Activated CD4-positive, alpha-beta T cell treated with anti-CD3 and anti-CD28 coated beads for 24 hours (primary cell): ENCODE data around the gene KRTAP5-2.

Experiments
- DNase-seq, 2 donors: peaks; one replicate each; pipeline ENCODE4 v3.0.0-alpha.2; 2020; ENCODE audit warnings: low read depth in 2 of 2

KRTAP5-2 gene

GRCh38 chr11:1556278-1556902 is 41.7 kb downstream of the KRTAP5-2 start:
- DNase-seq, result no peak

DNA sequence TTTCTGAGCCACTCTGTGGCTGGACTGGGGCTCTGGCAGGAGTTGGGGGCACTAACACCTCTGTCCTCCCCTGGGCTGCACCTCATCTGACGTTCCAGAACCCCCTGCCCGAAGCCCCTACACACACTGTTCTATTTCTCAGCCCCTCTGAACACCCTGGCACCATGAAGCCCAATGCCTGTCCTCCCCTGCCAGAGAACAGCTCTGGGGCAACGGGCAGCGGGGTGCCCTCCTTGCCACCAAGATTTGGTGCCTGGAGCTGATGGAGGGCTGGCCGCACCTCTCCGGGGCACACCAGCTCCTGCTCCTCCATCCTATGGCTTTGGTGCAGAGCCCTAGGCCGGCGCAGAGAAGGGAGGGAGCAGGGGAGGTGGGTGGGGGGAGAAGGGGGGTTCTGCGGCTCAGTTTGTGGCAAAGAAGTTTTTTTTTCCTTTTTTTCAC is 42.4 kb downstream of the KRTAP5-2 start:
- no peak for DNase-seq

DNA sequence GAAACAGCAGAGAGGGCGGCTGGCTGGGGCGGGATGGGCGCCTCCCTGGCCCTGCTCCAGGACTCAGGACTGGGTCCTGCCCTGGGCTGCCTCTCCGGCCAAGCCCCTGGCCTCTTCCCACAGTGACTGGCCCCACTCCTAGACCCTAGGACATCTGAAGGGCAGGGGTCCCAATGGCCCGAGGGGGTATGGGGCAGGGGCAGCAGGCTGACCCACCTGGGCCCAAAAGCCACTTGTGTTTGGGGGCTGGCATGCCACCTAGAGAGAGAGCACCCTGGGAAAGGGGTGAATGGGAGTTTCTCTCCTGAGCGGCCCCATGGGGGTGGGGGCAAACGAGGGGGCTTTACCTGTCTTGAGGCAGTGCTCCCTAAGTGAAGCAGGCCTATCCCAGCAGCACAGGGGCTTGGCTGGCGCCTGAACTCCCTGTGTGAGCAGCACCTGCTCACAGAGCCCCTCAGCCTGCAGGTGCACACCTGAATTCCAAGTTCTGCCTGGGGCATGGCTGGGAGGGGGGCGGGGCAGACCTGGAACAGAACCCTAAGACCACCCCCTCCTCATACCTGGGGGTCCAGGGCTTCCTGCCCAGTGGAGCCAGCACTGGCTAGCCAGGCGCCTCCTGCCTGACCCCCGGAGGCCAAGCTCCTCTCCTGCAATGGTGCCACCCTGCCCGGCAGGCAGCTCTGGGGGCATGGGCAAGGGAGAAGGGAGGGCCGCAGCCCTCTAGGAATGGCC is 42.9 kb downstream of the KRTAP5-2 start:
- DNase-seq, result no peak

- no peak for DNase-seq
These were observed 44.1 kb downstream of the KRTAP5-2 start for GRCh38 chr11:1553808-1554594.

- DNase-seq, result no peak
These were observed 48.5 kb downstream of the KRTAP5-2 start for GRCh38 chr11:1549338-1550330.

DNA sequence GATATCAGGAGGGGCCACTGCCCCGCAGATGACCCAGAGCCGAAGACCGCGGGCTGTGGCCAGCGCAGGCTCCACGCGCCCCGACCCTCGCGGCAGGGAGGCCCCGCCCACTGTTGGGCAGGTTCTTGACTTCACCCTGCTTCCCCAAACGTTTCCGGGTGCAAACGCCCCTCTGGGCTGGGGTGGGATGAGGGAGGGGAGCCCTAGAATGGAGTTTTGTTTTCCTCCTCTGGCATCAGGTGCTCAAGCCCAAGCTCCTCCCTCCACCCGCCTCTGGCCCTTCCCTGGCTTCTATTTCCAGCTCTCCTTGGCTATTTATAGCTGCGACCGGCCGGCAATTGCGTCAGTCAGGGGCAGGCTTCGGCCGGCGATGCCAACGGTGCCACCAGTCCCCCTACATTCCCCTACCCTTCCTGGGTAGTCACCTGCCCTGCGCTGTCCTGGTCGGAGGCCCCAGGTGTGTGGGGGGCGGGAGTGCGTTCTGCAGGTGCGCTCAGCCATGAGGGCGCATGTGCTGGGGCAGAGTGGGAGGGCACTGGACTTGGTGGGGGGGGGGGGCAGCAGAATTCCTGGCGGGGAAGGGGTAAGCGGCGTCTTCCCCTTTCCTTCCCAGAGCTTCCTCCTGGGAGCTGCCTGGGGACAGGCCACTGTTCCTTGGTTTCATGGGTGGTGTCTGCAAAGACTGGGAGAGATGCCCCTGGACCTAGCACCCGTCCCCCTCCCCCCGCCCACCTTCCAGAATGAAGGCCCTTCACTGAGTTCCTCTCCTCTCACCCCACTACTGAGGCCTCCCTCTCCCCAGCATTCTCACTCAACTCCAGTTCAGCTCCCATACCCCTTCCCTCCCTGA is 49.6 kb downstream of the KRTAP5-2 start:
- DNase-seq, result no peak

GRCh38 chr11:1547467-1548098 is 50.5 kb downstream of the KRTAP5-2 start:
- DNase-seq, result no peak
